Cardiac ventricle fibroblast (primary cell): ENCODE measurements around the gene FREM1. TPM values are rescaled to one million over a fixed set of nuclear protein-coding genes. Genes with fewer than 3 reads are reported as not detected.

Experiments
- total RNA-seq: library from RNA; depleted of rRNA; stranded (reverse); fragments of >200 nt; gene quantifications from 2 replicates; pipeline ENCODE4 v1.2.3, GENCODE V29; 2015

The FREM1 gene
- total RNA-seq = 0.15 and 0.19 TPM in 2 replicates

GRCh38 chr9:14909961-14910805 lies at the start of gene FREM1:
Gene FREM1 (minus strand): TSS chr9:14910428. CDS start chr9:14868977, 41,451 bp downstream.

GRCh38 chr9:14722391-14723035 lies 187.7 kb downstream of the FREM1 start, which contains the start of gene CER1:
Gene CER1 (minus strand): TSS chr9:14722733. CDS start chr9:14722672, 61 bp downstream.

GRCh38 chr9:14693251-14693861 lies 216.9 kb downstream of the FREM1 start, which contains the start of gene ZDHHC21:
Gene ZDHHC21 (minus strand): TSS chr9:14693432. CDS start chr9:14674340, 19,092 bp downstream.

Other genes starting within 250 kb of the FREM1 start
- gene ZDHHC21, start 217.0 kb downstream of the FREM1 start, total RNA-seq = 1.8 and 2.5 TPM in 2 replicates
- gene CER1, start 187.7 kb downstream of the FREM1 start, total RNA-seq = not detected in 2 replicates